CD14-positive monocyte (primary cell): Measurements from ENCODE around the gene SYNJ2. TPM values are rescaled to one million over a fixed set of nuclear protein-coding genes. Genes with fewer than 3 reads are reported as not detected.
A peak's percentile ranks its signal among the peaks of the same experiment; 100 is the strongest.

Source experiments
- DNase-seq, 3 donors: peaks; one replicate each; pipeline ENCODE4 v3.0.0-alpha.2; 2011 to 2022
- H2AFZ ChIP-seq: 2 replicates; pipeline ENCODE4 v1.6.0; 2012; ENCODE audit warnings: mild to moderate bottlenecking, low read depth, low read length, inconsistent platforms; ENCODE audit not compliant: insufficient read depth, poor library complexity, severe bottlenecking
- H3K27ac ChIP-seq, 2 donors: 1 replicate in 1 of 2; 2 replicates in 1 of 2; pipeline ENCODE4 v1.5.1; 2012 to 2013; ENCODE audit warnings: low read length in 2 of 2, control low read depth in 1 of 2, inconsistent platforms in 1 of 2, low read depth in 1 of 2, mild to moderate bottlenecking in 1 of 2
- H3K27me3 ChIP-seq, 2 donors: one replicate each; pipeline versions ENCODE4 v1.6.0 to v1.6.1; 2011 to 2013; ENCODE audit warnings: low read length in 2 of 2; ENCODE audit not compliant: control insufficient read depth in 2 of 2, insufficient read depth in 2 of 2
- H3K36me3 ChIP-seq, 2 donors: replicated peaks in 1 of 2; 1 replicate in 1 of 2; 2 replicates in 1 of 2; pipeline versions ENCODE4 v1.5.1 to v1.6.1; 2012 to 2013; ENCODE audit warnings: low read length in 2 of 2, control low read depth in 1 of 2, inconsistent platforms in 1 of 2, mild to moderate bottlenecking in 1 of 2; ENCODE audit not compliant: insufficient read depth in 2 of 2, control insufficient read depth in 1 of 2
- H3K4me1 ChIP-seq, 2 donors: 1 replicate in 1 of 2; 2 replicates in 1 of 2; pipeline versions ENCODE4 v1.5.1 to v1.6.1; 2012 to 2013; ENCODE audit warnings: low read length in 2 of 2, control low read depth in 1 of 2, inconsistent platforms in 1 of 2, mild to moderate bottlenecking in 1 of 2, moderate library complexity in 1 of 2; ENCODE audit not compliant: insufficient read depth in 2 of 2, control insufficient read depth in 1 of 2
- H3K4me2 ChIP-seq: replicated peaks from 2 replicates; pipeline ENCODE3; 2012; ENCODE audit warnings: low read length, moderate library complexity, mild to moderate bottlenecking; ENCODE audit not compliant: poor library complexity, severe bottlenecking; ENCODE audit errors: extremely low read depth
- H3K4me3 ChIP-seq, 3 experiments: fragments of 200-600 bp in 1 of 3; sonication (generic) in 1 of 3; replicated peaks in 1 of 3; 1 replicate in 2 of 3; 2 replicates in 1 of 3; pipeline ENCODE4 v1.5.1; 2011 to 2013; ENCODE audit warnings: low read length in 3 of 3, mild to moderate bottlenecking in 3 of 3, control low read depth in 2 of 3, low read depth in 2 of 3, inconsistent platforms in 1 of 3, moderate library complexity in 1 of 3
- H3K79me2 ChIP-seq: 2 replicates; pipeline ENCODE4 v1.6.0; 2012; ENCODE audit warnings: mild to moderate bottlenecking, control low read depth, inconsistent platforms, low read length, moderate library complexity; ENCODE audit not compliant: insufficient read depth
- H3K9ac ChIP-seq: 2 replicates; pipeline ENCODE4 v1.6.0; 2017; ENCODE audit warnings: low read length, mild to moderate bottlenecking; ENCODE audit not compliant: insufficient read depth, poor library complexity, severe bottlenecking
- H3K9me3 ChIP-seq, 2 donors: replicated peaks in 1 of 2; 1 replicate in 1 of 2; 2 replicates in 1 of 2; pipeline versions ENCODE4 v1.5.1 to v1.6.1; 2012 to 2013; ENCODE audit warnings: low read length in 2 of 2, control low read depth in 1 of 2; ENCODE audit not compliant: control insufficient read depth in 1 of 2, insufficient read depth in 1 of 2
- H4K20me1 ChIP-seq: 2 replicates; pipeline ENCODE4 v1.6.0; 2012; ENCODE audit warnings: mild to moderate bottlenecking, low read length, control low read depth, moderate library complexity; ENCODE audit not compliant: insufficient read depth
- H3K27ac Mint-ChIP-seq, 7 donors: one replicate each; pipeline ENCODE4 v1.8.0; 2020; ENCODE audit warnings: mild to moderate bottlenecking in 7 of 7, mixed read lengths in 7 of 7, moderate library complexity in 6 of 7, inconsistent platforms in 2 of 7
- H3K27me3 Mint-ChIP-seq, 3 donors: one replicate each; pipeline ENCODE4 v1.8.0; 2021 to 2022; ENCODE audit warnings: low read depth in 3 of 3, mild to moderate bottlenecking in 3 of 3, mixed read lengths in 3 of 3, moderate library complexity in 3 of 3, inconsistent platforms in 1 of 3
- H3K36me3 Mint-ChIP-seq, 2 donors: one replicate each; pipeline ENCODE4 v1.8.0; 2020; ENCODE audit warnings: mixed read lengths in 2 of 2, inconsistent platforms in 1 of 2, mild to moderate bottlenecking in 1 of 2
- H3K4me1 Mint-ChIP-seq: one replicate; pipeline ENCODE4 v1.8.0; 2020; ENCODE audit warnings: mild to moderate bottlenecking, mixed read lengths
- H3K4me3 Mint-ChIP-seq, 2 donors: one replicate each; pipeline ENCODE4 v1.8.0; 2020; ENCODE audit warnings: mild to moderate bottlenecking in 2 of 2, mixed read lengths in 2 of 2, moderate library complexity in 1 of 2
- H3K9me3 Mint-ChIP-seq, 7 donors: one replicate each; pipeline ENCODE4 v1.8.0; 2020 to 2022; ENCODE audit warnings: mixed read lengths in 7 of 7, mild to moderate bottlenecking in 6 of 7, moderate library complexity in 6 of 7, inconsistent platforms in 2 of 7
- CTCF ChIP-seq: fragments of 200-600 bp; IDR thresholded peaks from one replicate; pipeline ENCODE4 v1.8.0; 2022; ENCODE audit warnings: antibody characterized with exemption, mild to moderate bottlenecking
- WGBS: methylation state at CpG from one replicate; pipeline ENCODE4 v1.1.5; 2013; ENCODE audit warnings: missing lambda C conversion rate; ENCODE audit not compliant: insufficient coverage; 5-methylcytosine and 5-hydroxymethylcytosine counted together
- intact Hi-C, 2 donors: fragments of 100-400 bp; cut with micrococcal nuclease; formaldehyde crosslinking; loops; one replicate each; pipeline versions ENCODE4 v1.15.0 to v1.15.1; 2023
- polyA plus RNA-seq, 3 donors: library from polyadenylated mRNA; depleted of rRNA in 1 of 3; unstranded in 2 of 3; stranded (reverse) in 1 of 3; fragments of 300-500 nt in 2 of 3; fragments of >200 nt in 1 of 3; fragmentation: Illumina TruSeq in 2 of 3; gene quantifications; 1 replicate in 2 of 3; 2 replicates in 1 of 3; pipeline ENCODE4 v1.2.3, GENCODE V29; 2012 to 2021

The SYNJ2 gene
- polyA plus RNA-seq, 3 donors = 0.82 to 2.0 (median 1.6) TPM

DNA sequence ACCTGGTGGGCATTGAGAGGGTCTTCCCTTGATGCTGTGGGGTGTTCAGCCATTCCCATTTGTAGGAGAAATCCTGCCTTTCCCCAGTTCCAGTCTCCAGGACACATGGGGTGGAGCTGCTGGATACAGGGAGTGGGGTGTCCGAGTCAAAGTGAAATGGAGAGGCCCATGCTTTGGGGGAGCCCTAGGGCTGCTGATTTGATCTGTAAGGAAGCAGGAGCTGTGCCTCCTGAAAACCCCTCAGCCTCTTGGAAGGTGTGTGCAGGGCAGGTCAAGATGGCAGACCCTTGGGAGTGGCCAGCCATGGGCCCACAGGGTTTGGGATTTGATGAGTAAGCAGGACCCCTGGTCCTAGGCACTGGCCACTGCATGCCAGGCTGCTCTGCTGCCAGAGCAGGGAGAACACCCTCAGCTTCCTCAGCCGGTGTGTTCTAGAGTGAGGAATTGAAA, 104.4 kb downstream of the SYNJ2 start:
- 60% methylated on average over 1 of the region's 2 CpGs for WGBS
- peaks cover 5 to 7% of the 10 kb centered on the region in 2 donors for H3K36me3 Mint-ChIP-seq
- H3K9me3 Mint-ChIP-seq = peaks cover 0 to 9% (median 3%) of the 10 kb centered on the region in 7 donors
- peak overlapping the region; percentile 94 to 99 (median 98) for H3K27ac Mint-ChIP-seq
- Histone ChIP-seq H2AFZ (peak overlapping the region; percentile 81), H3K79me2 (peaks cover 4% of the 10 kb centered on the region), H3K4me3 (peak overlapping the region; percentile 40 to 76 (median 58)), H3K27me3 (no peaks in the 10 kb centered on the region), H3K4me1 (peaks cover 54 to 62% of the 10 kb centered on the region in 2 donors), H4K20me1 (no peaks in the 10 kb centered on the region), H3K9me3 (peaks cover 0 to 8% of the 10 kb centered on the region in 2 donors), H3K9ac (peak overlapping the region; percentile 88), H3K4me2 (peak overlapping the region; percentile 77), H3K27ac (peak overlapping the region; percentile 95 to 99), H3K36me3 (no peaks in the 10 kb centered on the region)
- H3K27me3 Mint-ChIP-seq = peaks cover 0 to 3% (median 1%) of the 10 kb centered on the region in 3 donors
- no peak for TF ChIP-seq CTCF
- intact Hi-C loops = loop anchor here in 1 of 2 donors (10.0 kb wide), 2 partner anchors 79 to 321 kb away; partner anchors contain the start of genes GTF2H5 and SERAC1
- H3K4me1 Mint-ChIP-seq = peaks cover 68% of the 10 kb centered on the region
- no peak for DNase-seq
- peak overlapping the region; percentile 83 to 90 for H3K4me3 Mint-ChIP-seq

GRCh38 chr6:158086504-158087223, 105.0 kb downstream of the SYNJ2 start:
- peak overlapping the region; percentile 83 to 90 for H3K4me3 Mint-ChIP-seq
- H3K36me3 ChIP-seq = no peaks in the 10 kb centered on the region
- H3K36me3 Mint-ChIP-seq = peaks cover 5 to 7% of the 10 kb centered on the region in 2 donors
- H3K9me3 ChIP-seq = peaks cover 0 to 7% of the 10 kb centered on the region in 2 donors
- H4K20me1 ChIP-seq = no peaks in the 10 kb centered on the region
- H3K4me2 ChIP-seq = peak overlapping the region; percentile 77
- H3K27ac ChIP-seq = peak overlapping the region; percentile 95 to 99
- peaks cover 0 to 9% (median 3%) of the 10 kb centered on the region in 7 donors for H3K9me3 Mint-ChIP-seq
- H3K27me3 Mint-ChIP-seq = peaks cover 0 to 3% (median 1%) of the 10 kb centered on the region in 3 donors
- H3K4me3 ChIP-seq = peak overlapping the region; percentile 40 to 76 (median 58)
- H3K79me2 ChIP-seq = peaks cover 4% of the 10 kb centered on the region
- peak overlapping the region; percentile 94 to 99 (median 98) for H3K27ac Mint-ChIP-seq
- H3K27me3 ChIP-seq = no peaks in the 10 kb centered on the region
- H2AFZ ChIP-seq = peak overlapping the region; percentile 81
- H3K4me1 ChIP-seq = peaks cover 51 to 61% of the 10 kb centered on the region in 2 donors
- intact Hi-C loops = loop anchor here in 1 of 2 donors (10.0 kb wide), 2 partner anchors 78 to 322 kb away; partner anchors contain the start of genes GTF2H5 and SERAC1
- H3K4me1 Mint-ChIP-seq = peaks cover 68% of the 10 kb centered on the region
- 10% methylated on average over 32 of the region's 32 CpGs for WGBS
- TF ChIP-seq CTCF = no peak
- peak; percentile 73 to 78 (median 75) for DNase-seq
- peak overlapping the region; percentile 88 for H3K9ac ChIP-seq
